NCI-H1694 (cell line): ENCODE results near the gene CLDN7.

Experiments
- DNase-seq: peaks from one replicate; lab custom pipeline; 2025; lab: John Stamatoyannopoulos, UW

The CLDN7 gene

GRCh38 chr17:7262192-7262934, at the start of gene CLDN7:
CLDN7 (minus strand) TSS chr17:7262478; CDS start chr17:7262043, 435 bp downstream.
- DNase-seq, result no peak

GRCh38 chr17:7311110-7311705, 48.9 kb upstream of the CLDN7 start:
- no peak for DNase-seq

GRCh38 chr17:7309628-7310027, 47.4 kb upstream of the CLDN7 start:
- no peak for DNase-seq

- peak; percentile 80 for DNase-seq
Observed at GRCh38 chr17:7308625-7309433, 46.6 kb upstream of the CLDN7 start.

GRCh38 chr17:7307686-7308624, 45.7 kb upstream of the CLDN7 start:
- no peak for DNase-seq

GRCh38 chr17:7306911-7307685, 44.8 kb upstream of the CLDN7 start, which contains the start of gene EIF5A:
EIF5A (plus strand) TSS chr17:7307628; CDS start chr17:7309636, 2,008 bp downstream.
- peak; percentile 100 for DNase-seq

- no peak for DNase-seq
Observed at GRCh38 chr17:7304179-7304578, 41.9 kb upstream of the CLDN7 start.

GRCh38 chr17:7296189-7296861, 34.0 kb upstream of the CLDN7 start:
- peak; percentile 27 for DNase-seq

GRCh38 chr17:7295230-7296180, 33.2 kb upstream of the CLDN7 start:
- no peak for DNase-seq

GRCh38 chr17:7294614-7295153, 32.4 kb upstream of the CLDN7 start, which contains the start of gene YBX2:
YBX2 (minus strand) TSS chr17:7294639; CDS start chr17:7294500, 139 bp downstream.
- DNase-seq, result peak; percentile 36

- DNase-seq, result no peak
Observed at GRCh38 chr17:7293816-7294613, 31.7 kb upstream of the CLDN7 start.

GRCh38 chr17:7293159-7293558, 30.9 kb upstream of the CLDN7 start:
- no peak for DNase-seq

- DNase-seq, result no peak
Observed at GRCh38 chr17:7292729-7293128, 30.5 kb upstream of the CLDN7 start.

GRCh38 chr17:7292194-7292593, 29.9 kb upstream of the CLDN7 start:
- no peak for DNase-seq

GRCh38 chr17:7290685-7291084, 28.4 kb upstream of the CLDN7 start:
- no peak for DNase-seq

GRCh38 chr17:7290166-7290565, 27.9 kb upstream of the CLDN7 start:
- no peak for DNase-seq

GRCh38 chr17:7289256-7290032, 27.2 kb upstream of the CLDN7 start:
- no peak for DNase-seq
